H1 (cell line): ENCODE measurements around the gene CTNNA3. TPM values are rescaled to one million over a fixed set of nuclear protein-coding genes. Genes with fewer than 3 reads are reported as not detected.

ENCODE experiments used
- CTCF ChIA-PET: fragments of 300-600 bp; sonication (Branson Sonifier 250); formaldehyde crosslinking; loops from one replicate; lab custom pipeline; 2021; ENCODE audit not compliant: partially characterized antibody; lab: Charles Lee
- POLR2A ChIA-PET: fragments of 300-600 bp; sonication (Branson Sonifier 250); formaldehyde crosslinking; loops from one replicate; lab custom pipeline; 2021; ENCODE audit warnings: inconsistent platforms; ENCODE audit not compliant: partially characterized antibody; lab: Charles Lee
- DNase-seq, 2 experiments: peaks; one replicate each; pipeline versions ENCODE4 v3.0.0 to v3.0.0-alpha.2; 2010 to 2022; ENCODE audit warnings: low spot score in 2 of 2, low read depth in 1 of 2, mixed read lengths in 1 of 2
- FAIRE-seq: peaks from 2 replicates; lab custom pipeline; 2011; peaks lifted over from hg19 to GRCh38; lab: Jason Lieb, UNC
- H2AFZ ChIP-seq: 2 replicates; pipeline ENCODE4 v1.8.1; 2012; ENCODE audit warnings: low read length, inconsistent platforms
- H2AK5ac ChIP-seq: 2 replicates; pipeline ENCODE4 v1.6.1; 2013; ENCODE audit warnings: low read depth, low read length
- H2BK120ac ChIP-seq: replicated peaks from 2 replicates; pipeline ENCODE3; 2013; ENCODE audit warnings: low read depth, low read length, inconsistent platforms
- H2BK12ac ChIP-seq: 2 replicates; pipeline ENCODE4 v1.6.1; 2013; ENCODE audit warnings: low read depth, low read length
- H2BK15ac ChIP-seq: 2 replicates; pipeline ENCODE4 v1.6.1; 2013; ENCODE audit warnings: low read length
- H2BK20ac ChIP-seq: 2 replicates; pipeline ENCODE4 v1.6.1; 2013; ENCODE audit warnings: low read length
- H2BK5ac ChIP-seq: 2 replicates; pipeline ENCODE4 v1.6.1; 2013; ENCODE audit warnings: low read depth, low read length
- H3K14ac ChIP-seq: 2 replicates; pipeline ENCODE4 v1.6.1; 2013; ENCODE audit warnings: inconsistent platforms; ENCODE audit not compliant: insufficient read length
- H3K18ac ChIP-seq: 2 replicates; pipeline ENCODE4 v1.6.1; 2013; ENCODE audit warnings: low read length; ENCODE audit errors: extremely low read depth
- H3K23ac ChIP-seq: 2 replicates; pipeline ENCODE4 v1.6.1; 2013; ENCODE audit warnings: inconsistent platforms; ENCODE audit not compliant: insufficient read length
- H3K23me2 ChIP-seq: 2 replicates; pipeline ENCODE4 v1.6.1; 2013; ENCODE audit warnings: low read depth, low read length
- H3K27ac ChIP-seq: 2 replicates; pipeline ENCODE4 v1.6.1; 2011; ENCODE audit warnings: low read depth, low read length, inconsistent platforms
- H3K27me3 ChIP-seq, 4 experiments: replicated peaks in 1 of 4; 1 replicate in 1 of 4; 2 replicates in 3 of 4; pipeline versions ENCODE4 v1.6.1 to v1.8.1; 2011 to 2013; ENCODE audit warnings: low read length in 3 of 4, mild to moderate bottlenecking in 3 of 4, inconsistent platforms in 2 of 4, mixed read lengths in 2 of 4, moderate library complexity in 1 of 4; ENCODE audit not compliant: control insufficient read depth in 3 of 4, insufficient read depth in 3 of 4; ENCODE audit errors: extremely low read depth in 1 of 4
- H3K36me3 ChIP-seq, 4 experiments: 2 replicates each; pipeline versions ENCODE4 v1.6.1 to v1.8.1; 2011 to 2013; ENCODE audit warnings: mild to moderate bottlenecking in 4 of 4, low read length in 3 of 4, moderate library complexity in 2 of 4, control low read depth in 1 of 4, inconsistent platforms in 1 of 4; ENCODE audit not compliant: insufficient read depth in 4 of 4, control insufficient read depth in 2 of 4
- H3K4ac ChIP-seq: replicated peaks from 2 replicates; pipeline ENCODE3; 2013; ENCODE audit warnings: low read length, low read depth, mixed read lengths, inconsistent platforms; ENCODE audit not compliant: insufficient read length
- H3K4me1 ChIP-seq, 4 experiments: replicated peaks in 1 of 4; 1 replicate in 1 of 4; 2 replicates in 3 of 4; pipeline versions ENCODE4 v1.6.1 to v1.8.1; 2011 to 2013; ENCODE audit warnings: low read length in 3 of 4, inconsistent platforms in 2 of 4, mixed read lengths in 1 of 4; ENCODE audit not compliant: insufficient read depth in 4 of 4, control insufficient read depth in 3 of 4
- H3K4me2 ChIP-seq, 2 experiments: 2 replicates each; pipeline versions ENCODE4 v1.6.1 to v1.8.1; 2011 to 2013; ENCODE audit warnings: low read depth in 2 of 2, low read length in 2 of 2, control low read depth in 1 of 2, inconsistent platforms in 1 of 2, mild to moderate bottlenecking in 1 of 2; ENCODE audit not compliant: insufficient read depth in 1 of 2
- H3K4me3 ChIP-seq, 4 experiments: fragments of 200-600, 300-600 bp in 1 of 4; sonication (generic), shearing (Covaris generic), sonication (Bioruptor Twin) in 1 of 4; 2 replicates each; pipeline versions ENCODE4 v1.5.1 to v1.8.1; 2011 to 2016; ENCODE audit warnings: low read length in 4 of 4, low read depth in 3 of 4, control low read depth in 2 of 4, inconsistent platforms in 2 of 4, mild to moderate bottlenecking in 2 of 4, mixed read lengths in 1 of 4, moderate library complexity in 1 of 4; ENCODE audit not compliant: insufficient read depth in 2 of 4; ENCODE audit errors: extremely low read depth in 1 of 4
- H3K56ac ChIP-seq: replicated peaks from 2 replicates; pipeline ENCODE3; 2013; ENCODE audit warnings: low read depth, mild to moderate bottlenecking, mixed read lengths, low read length, inconsistent platforms; ENCODE audit not compliant: insufficient read length
- H3K79me1 ChIP-seq: 2 replicates; pipeline ENCODE4 v1.6.1; 2013; ENCODE audit warnings: low read depth, low read length, control low read depth
- H3K79me2 ChIP-seq, 2 experiments: 2 replicates each; pipeline versions ENCODE4 v1.6.1 to v1.8.1; 2012 to 2013; ENCODE audit warnings: low read length in 2 of 2, mild to moderate bottlenecking in 2 of 2, inconsistent platforms in 1 of 2; ENCODE audit not compliant: insufficient read depth in 2 of 2, control insufficient read depth in 1 of 2
- H3K9ac ChIP-seq, 4 experiments: replicated peaks in 1 of 4; 1 replicate in 1 of 4; 2 replicates in 3 of 4; pipeline versions ENCODE4 v1.6.1 to v1.8.1; 2011 to 2013; ENCODE audit warnings: low read depth in 3 of 4, low read length in 3 of 4, control low read depth in 2 of 4, mild to moderate bottlenecking in 2 of 4, moderate library complexity in 2 of 4, inconsistent platforms in 1 of 4; ENCODE audit errors: extremely low read depth in 1 of 4
- H3K9me3 ChIP-seq, 2 experiments: 2 replicates each; pipeline versions ENCODE4 v1.6.1 to v1.8.1; 2012 to 2013; ENCODE audit warnings: mild to moderate bottlenecking in 2 of 2, moderate library complexity in 2 of 2, control low read depth in 1 of 2, inconsistent platforms in 1 of 2, low read depth in 1 of 2, low read length in 1 of 2, mixed read lengths in 1 of 2; ENCODE audit not compliant: insufficient read depth in 2 of 2
- H4K20me1 ChIP-seq, 2 experiments: replicated peaks in 1 of 2; 2 replicates each; pipeline versions ENCODE3 to v1.8.1; 2011 to 2013; ENCODE audit warnings: inconsistent platforms in 2 of 2, low read length in 2 of 2, mild to moderate bottlenecking in 1 of 2; ENCODE audit not compliant: insufficient read depth in 2 of 2, control insufficient read depth in 1 of 2
- H4K5ac ChIP-seq: 2 replicates; pipeline ENCODE4 v1.6.1; 2013; ENCODE audit warnings: low read length, low read depth, mixed read lengths, inconsistent platforms; ENCODE audit not compliant: insufficient read length
- H4K8ac ChIP-seq: 2 replicates; pipeline ENCODE4 v1.8.0; 2013; ENCODE audit warnings: mild to moderate bottlenecking, moderate library complexity, low read length, inconsistent platforms; ENCODE audit not compliant: insufficient read depth; ENCODE audit errors: extremely low read depth
- H4K91ac ChIP-seq: replicated peaks from 2 replicates; pipeline ENCODE3; 2013; ENCODE audit warnings: low read length, mixed read lengths, inconsistent platforms; ENCODE audit not compliant: insufficient read length
- CHD1 ChIP-seq: IDR thresholded peaks from 2 replicates; pipeline ENCODE4 v1.6.1; 2012; ENCODE audit warnings: low read depth, low read length, improper control_type of control experiment
- JUND ChIP-seq: IDR thresholded peaks from 2 replicates; pipeline ENCODE4 v1.6.1; 2011; ENCODE audit warnings: mild to moderate bottlenecking, improper control_type of control experiment, low read length
- KDM1A ChIP-seq: fragments of 200-600, 300-600 bp; sonication (generic); IDR thresholded peaks from 2 replicates; pipeline ENCODE4 v1.7.1; 2016; ENCODE audit warnings: mild to moderate bottlenecking, low read length, borderline replicate concordance
- NRF1 ChIP-seq: IDR thresholded peaks from 2 replicates; pipeline ENCODE4 v1.6.1; 2011; ENCODE audit warnings: mild to moderate bottlenecking, low read depth, low read length, improper control_type of control experiment
- POU5F1 ChIP-seq: IDR thresholded peaks from 2 replicates; pipeline ENCODE4 v1.6.1; 2011; ENCODE audit warnings: low read depth, mild to moderate bottlenecking, low read length, moderate library complexity
- RAD21 ChIP-seq, 2 experiments: IDR thresholded peaks in 1 of 2; conservative IDR thresholded peaks in 1 of 2; 2 replicates each; pipeline ENCODE4 v1.6.1; 2011; ENCODE audit warnings: low read depth in 2 of 2, low read length in 2 of 2, improper control_type of control experiment in 1 of 2, inconsistent platforms in 1 of 2, mild to moderate bottlenecking in 1 of 2, moderate library complexity in 1 of 2
- RFX5 ChIP-seq: IDR thresholded peaks from 2 replicates; pipeline ENCODE4 v1.6.1; 2011; ENCODE audit warnings: low read depth, low read length, improper control_type of control experiment, borderline replicate concordance
- RXRA ChIP-seq: IDR thresholded peaks from 2 replicates; pipeline ENCODE4 v1.6.1; 2011; ENCODE audit warnings: low read depth, mild to moderate bottlenecking, low read length, moderate library complexity; ENCODE audit not compliant: insufficient read depth
- SAP30 ChIP-seq: fragments of 300-600 bp; sonication (generic); IDR thresholded peaks from 2 replicates; pipeline ENCODE4 v1.7.1; 2012; ENCODE audit warnings: low read length, moderate library complexity, mild to moderate bottlenecking, inconsistent platforms; ENCODE audit not compliant: insufficient read depth, insufficient replicate concordance
- SIN3A ChIP-seq, 2 experiments: IDR thresholded peaks in 1 of 2; conservative IDR thresholded peaks in 1 of 2; 2 replicates each; pipeline ENCODE4 v1.6.1; 2011 to 2012; ENCODE audit warnings: low read length in 2 of 2, improper control_type of control experiment in 1 of 2, low read depth in 1 of 2, mild to moderate bottlenecking in 1 of 2
- SIRT6 ChIP-seq: IDR thresholded peaks from one replicate; pipeline ENCODE4 v1.7.1; 2012; ENCODE audit warnings: low read length, inconsistent platforms
- TAF1 ChIP-seq: IDR thresholded peaks from 2 replicates; pipeline ENCODE4 v1.6.1; 2011; ENCODE audit warnings: mild to moderate bottlenecking, low read depth, low read length
- ZNF274 ChIP-seq: IDR thresholded peaks from 2 replicates; pipeline ENCODE4 v1.7.0; 2012; ENCODE audit warnings: low read length, borderline replicate concordance; ENCODE audit errors: extremely low read depth
- WGBS, 2 experiments: shearing (Covaris generic) in 1 of 2; methylation state at CpG; one replicate each; pipeline versions ENCODE4 v1.1.6 to v1.1.7; 2013 to 2015; ENCODE audit warnings: low lambda C conversion rate in 2 of 2, mixed read lengths in 2 of 2, inconsistent platforms in 1 of 2, low coverage in 1 of 2, missing lambda C conversion rate in 1 of 2; ENCODE audit not compliant: insufficient replicate concordance in 2 of 2, insufficient coverage in 1 of 2, insufficient read length in 1 of 2; ENCODE audit errors: extremely low coverage in 1 of 2, missing lambda C conversion rate in 1 of 2; 5-methylcytosine and 5-hydroxymethylcytosine counted together
- polyA plus RNA-seq, 7 experiments: library from polyadenylated mRNA; depleted of rRNA in 3 of 7; stranded (reverse) in 5 of 7; unstranded in 2 of 7; fragments of >200 nt in 5 of 7; fragments of 200-250 nt in 2 of 7; gene quantifications; 1 replicate in 5 of 7; 2 replicates in 1 of 7; 4 replicates in 1 of 7; pipeline versions ENCODE4 v1.2.1 to v1.2.3, GENCODE V29; 2011 to 2013; ENCODE audit warnings: missing spikeins in 2 of 7, mixed read lengths in 2 of 7
- total RNA-seq: library from RNA; stranded (reverse); fragmentation: NEBNext Ultra II Directional; extraction: Animal tissue kit (Norgen Biotek cat#: 25700); gene quantifications from 2 replicates; pipeline ENCODE4 v1.2.1, GENCODE V29; 2021
- TF ChIP-seq, protein P1 (sequence below): IDR thresholded peaks from 2 replicates; pipeline ENCODE4 v1.6.1; 2011; ENCODE audit warnings: low read length, improper control_type of control experiment

Gene CTNNA3
- total and polyA plus RNA-seq, 2 of the 8 experiments (the other 6 are each of a cell fraction or from before 2014, with no cell fraction given): 1.3 to 1.5 TPM

DNA sequence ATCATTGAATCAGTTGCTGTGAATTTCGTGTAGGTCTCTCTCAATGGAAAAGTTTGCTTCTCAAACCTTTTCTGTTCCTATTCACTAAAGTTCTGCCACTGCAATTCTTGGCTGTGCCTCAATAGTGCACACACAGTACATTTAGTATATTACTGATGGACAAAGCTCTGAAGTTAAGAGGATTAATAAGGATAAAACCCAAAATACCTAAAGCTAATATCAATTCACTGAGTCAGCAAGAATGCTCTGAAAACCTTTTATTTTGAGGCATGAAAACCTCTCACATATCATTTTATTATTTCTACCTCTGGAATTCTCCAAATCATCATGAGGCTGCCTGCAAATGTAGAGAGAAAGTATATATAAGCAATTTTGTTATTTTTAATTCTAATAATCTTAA is 1403.5 kb downstream of the CTNNA3 start:
- Histone ChIP-seq H3K9me3 (no peaks in the 10 kb centered on the region), H4K20me1 (no peaks in the 10 kb centered on the region), H4K5ac (no peak overlapping the region), H3K79me1 (no peaks in the 10 kb centered on the region), H2BK20ac (no peak overlapping the region), H3K27me3 (no peaks in the 10 kb centered on the region), H2BK120ac (no peak overlapping the region), H3K23me2 (no peaks in the 10 kb centered on the region), H3K4me2 (no peak overlapping the region), H3K4ac (no peak overlapping the region), H3K18ac (no peak overlapping the region), H2AK5ac (no peak overlapping the region), H3K36me3 (no peaks in the 10 kb centered on the region), H2BK5ac (no peak overlapping the region), H3K79me2 (no peaks in the 10 kb centered on the region), H4K8ac (no peak overlapping the region), H3K9ac (no peak overlapping the region), H3K23ac (no peak overlapping the region), H3K27ac (no peak overlapping the region), H2AFZ (no peak overlapping the region), H3K4me1 (no peaks in the 10 kb centered on the region), H3K14ac (no peak overlapping the region), H4K91ac (no peak overlapping the region), H2BK15ac (no peak overlapping the region), H3K4me3 (no peak overlapping the region), H3K56ac (no peak overlapping the region), H2BK12ac (no peak overlapping the region)
- WGBS, 2 experiments: 94% methylated on average over 1 of the region's 1 CpG; no CpG with 5 or more reads in 1 of the 2 experiments
- CTCF ChIA-PET: no interaction called here
- POLR2A ChIA-PET: no interaction called here
- DNase-seq (no peak), FAIRE-seq (no peak)
- TF ChIP-seq KDM1A (no peak), NRF1 (no peak), SIN3A (conservative IDR thresholded peaks at IDR 0.05 in 1 of 2, IDR thresholded peaks at IDR 0.05 in 1 of 2; ENCODE audit: low read depth in 1 of 2, low read length in 2 of 2) (no peak), POU5F1 (no peak), TAF1 (no peak), ZNF274 (no peak), RXRA (no peak), RFX5 (no peak), JUND (no peak), SAP30 (no peak), CHD1 (no peak), SIRT6 (no peak), RAD21 (IDR thresholded peaks at IDR 0.05 in 1 of 2, conservative IDR thresholded peaks at IDR 0.05 in 1 of 2; ENCODE audit: low read depth in 2 of 2, low read length in 2 of 2) (no peak)
- TF ChIP-seq, protein P1, sequence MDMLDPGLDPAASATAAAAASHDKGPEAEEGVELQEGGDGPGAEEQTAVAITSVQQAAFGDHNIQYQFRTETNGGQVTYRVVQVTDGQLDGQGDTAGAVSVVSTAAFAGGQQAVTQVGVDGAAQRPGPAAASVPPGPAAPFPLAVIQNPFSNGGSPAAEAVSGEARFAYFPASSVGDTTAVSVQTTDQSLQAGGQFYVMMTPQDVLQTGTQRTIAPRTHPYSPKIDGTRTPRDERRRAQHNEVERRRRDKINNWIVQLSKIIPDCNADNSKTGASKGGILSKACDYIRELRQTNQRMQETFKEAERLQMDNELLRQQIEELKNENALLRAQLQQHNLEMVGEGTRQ: no peak
